ENCODE results near the gene ABCD2.

- TF ChIP-seq, protein P1, sequence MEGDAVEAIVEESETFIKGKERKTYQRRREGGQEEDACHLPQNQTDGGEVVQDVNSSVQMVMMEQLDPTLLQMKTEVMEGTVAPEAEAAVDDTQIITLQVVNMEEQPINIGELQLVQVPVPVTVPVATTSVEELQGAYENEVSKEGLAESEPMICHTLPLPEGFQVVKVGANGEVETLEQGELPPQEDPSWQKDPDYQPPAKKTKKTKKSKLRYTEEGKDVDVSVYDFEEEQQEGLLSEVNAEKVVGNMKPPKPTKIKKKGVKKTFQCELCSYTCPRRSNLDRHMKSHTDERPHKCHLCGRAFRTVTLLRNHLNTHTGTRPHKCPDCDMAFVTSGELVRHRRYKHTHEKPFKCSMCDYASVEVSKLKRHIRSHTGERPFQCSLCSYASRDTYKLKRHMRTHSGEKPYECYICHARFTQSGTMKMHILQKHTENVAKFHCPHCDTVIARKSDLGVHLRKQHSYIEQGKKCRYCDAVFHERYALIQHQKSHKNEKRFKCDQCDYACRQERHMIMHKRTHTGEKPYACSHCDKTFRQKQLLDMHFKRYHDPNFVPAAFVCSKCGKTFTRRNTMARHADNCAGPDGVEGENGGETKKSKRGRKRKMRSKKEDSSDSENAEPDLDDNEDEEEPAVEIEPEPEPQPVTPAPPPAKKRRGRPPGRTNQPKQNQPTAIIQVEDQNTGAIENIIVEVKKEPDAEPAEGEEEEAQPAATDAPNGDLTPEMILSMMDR (IDR thresholded peaks at IDR 0.05; ENCODE audit: borderline replicate concordance, extremely low read depth, low read length, poor library complexity, severe bottlenecking), result no peak
- TF ChIP-seq EZH2 (IDR thresholded peaks at IDR 0.05; ENCODE audit: borderline replicate concordance, low read depth, low read length, severe bottlenecking), result no peak
Measured at GRCh38 chr12:39605501-39605900, 14.1 kb downstream of the ABCD2 start.

All from DND-41 (cell line).